H1 (cell line): ENCODE results near the gene COX5B. TPM values are rescaled to one million over a fixed set of nuclear protein-coding genes. Genes with fewer than 3 reads are reported as not detected.

ENCODE experiments used
- CREB1 ChIP-seq: IDR thresholded peaks from 2 replicates; pipeline ENCODE4 v1.6.1; 2012; ENCODE audit warnings: inconsistent platforms
- CTCF ChIP-seq, 3 experiments: IDR thresholded peaks; 1 replicate in 2 of 3; 2 replicates in 1 of 3; pipeline versions ENCODE4 v1.5.1 to v1.6.1; 2011; ENCODE audit warnings: low read length in 3 of 3, mild to moderate bottlenecking in 3 of 3, inconsistent platforms in 2 of 3, low read depth in 1 of 3, moderate library complexity in 1 of 3; ENCODE audit not compliant: insufficient read depth in 1 of 3; ENCODE audit errors: control extremely low read depth in 1 of 3
- EZH2 ChIP-seq: fragments of 200-600 bp; sonication (generic); IDR thresholded peaks from 2 replicates; pipeline ENCODE4 v1.7.1; 2012; ENCODE audit warnings: low read depth, mild to moderate bottlenecking, moderate library complexity, low read length, inconsistent platforms; ENCODE audit not compliant: severe bottlenecking
- GTF2F1 ChIP-seq: IDR thresholded peaks from 2 replicates; pipeline ENCODE4 v1.6.1; 2012; ENCODE audit warnings: low read depth, low read length, improper control_type of control experiment, borderline replicate concordance
- HDAC2 ChIP-seq, 2 experiments: fragments of 300-600 bp in 1 of 2; sonication (generic) in 1 of 2; IDR thresholded peaks; 2 replicates each; pipeline ENCODE4 v1.6.1; 2011 to 2012; ENCODE audit warnings: low read depth in 2 of 2, low read length in 2 of 2, mild to moderate bottlenecking in 2 of 2, moderate library complexity in 2 of 2, borderline replicate concordance in 1 of 2, inconsistent platforms in 1 of 2
- JUND ChIP-seq: IDR thresholded peaks from 2 replicates; pipeline ENCODE4 v1.6.1; 2011; ENCODE audit warnings: mild to moderate bottlenecking, improper control_type of control experiment, low read length
- PHF8 ChIP-seq: fragments of 200-600 bp; sonication (generic); conservative IDR thresholded peaks from 2 replicates; pipeline ENCODE4 v1.7.1; 2012; ENCODE audit warnings: low read depth, mild to moderate bottlenecking, inconsistent platforms, low read length, moderate library complexity
- SAP30 ChIP-seq: fragments of 300-600 bp; sonication (generic); IDR thresholded peaks from 2 replicates; pipeline ENCODE4 v1.7.1; 2012; ENCODE audit warnings: low read length, moderate library complexity, mild to moderate bottlenecking, inconsistent platforms; ENCODE audit not compliant: insufficient read depth, insufficient replicate concordance
- polyA plus RNA-seq, 7 experiments: library from polyadenylated mRNA; depleted of rRNA in 3 of 7; stranded (reverse) in 5 of 7; unstranded in 2 of 7; fragments of >200 nt in 5 of 7; fragments of 200-250 nt in 2 of 7; gene quantifications; 1 replicate in 5 of 7; 2 replicates in 1 of 7; 4 replicates in 1 of 7; pipeline versions ENCODE4 v1.2.1 to v1.2.3, GENCODE V29; 2011 to 2013; ENCODE audit warnings: missing spikeins in 2 of 7, mixed read lengths in 2 of 7
- total RNA-seq: library from RNA; stranded (reverse); fragmentation: NEBNext Ultra II Directional; extraction: Animal tissue kit (Norgen Biotek cat#: 25700); gene quantifications from 2 replicates; pipeline ENCODE4 v1.2.1, GENCODE V29; 2021

Gene COX5B
- total and polyA plus RNA-seq, 2 of the 8 experiments (the other 6 are each of a cell fraction or from before 2014, with no cell fraction given), result 233 to 468 TPM

DNA sequence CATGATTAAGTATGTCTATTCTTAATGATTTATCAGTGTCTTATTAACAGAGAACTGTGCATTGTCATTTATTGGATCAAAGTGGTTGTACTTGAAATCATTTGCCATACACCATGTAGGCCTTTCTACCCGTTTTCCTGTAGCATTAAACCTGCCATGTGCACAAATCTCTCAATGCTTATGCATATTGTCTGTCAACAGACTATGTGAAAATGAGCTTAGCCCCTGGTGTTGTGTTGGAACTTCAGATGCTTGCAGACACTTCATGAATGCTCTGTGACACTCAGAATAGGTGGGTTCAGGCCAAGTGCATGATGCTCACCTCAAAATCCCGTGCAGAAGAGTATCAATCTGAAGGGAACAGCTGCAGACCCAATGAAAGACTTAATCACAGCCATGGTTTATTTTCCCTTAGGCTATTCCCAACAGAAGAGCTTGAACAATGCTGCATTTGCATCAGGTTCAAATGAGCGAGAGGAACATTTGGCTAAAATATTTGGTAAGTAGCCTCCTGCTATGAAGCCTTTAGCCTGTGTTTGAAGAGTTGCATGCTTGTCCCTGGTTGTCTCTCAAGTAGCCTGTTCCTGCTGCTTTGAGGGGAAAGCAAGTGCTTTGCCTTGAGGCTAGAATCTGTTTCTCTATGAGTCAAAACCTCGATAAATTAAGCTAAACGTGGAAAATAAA is 29.7 kb downstream of the COX5B start (continued):
- TF ChIP-seq SAP30 (no peak), PHF8 (no peak), CTCF (IDR thresholded peaks at IDR 0.05; ENCODE audit: control extremely low read depth in 1 of 3, insufficient read depth in 1 of 3, low read depth in 1 of 3, low read length in 3 of 3) (no peak), EZH2 (no peak), GTF2F1 (no peak), HDAC2 (IDR thresholded peaks at IDR 0.05; ENCODE audit: borderline replicate concordance in 1 of 2, low read depth in 2 of 2, low read length in 2 of 2) (no peak), CREB1 (no peak), JUND (no peak)
- TF ChIP-seq, all 59 proteins: peak for 0
